NCI-H1105 (cell line): Measurements from ENCODE around the gene NR3C1.

ENCODE experiments used
- DNase-seq: peaks from one replicate; lab custom pipeline; 2025; lab: John Stamatoyannopoulos, UW

The NR3C1 gene

DNA sequence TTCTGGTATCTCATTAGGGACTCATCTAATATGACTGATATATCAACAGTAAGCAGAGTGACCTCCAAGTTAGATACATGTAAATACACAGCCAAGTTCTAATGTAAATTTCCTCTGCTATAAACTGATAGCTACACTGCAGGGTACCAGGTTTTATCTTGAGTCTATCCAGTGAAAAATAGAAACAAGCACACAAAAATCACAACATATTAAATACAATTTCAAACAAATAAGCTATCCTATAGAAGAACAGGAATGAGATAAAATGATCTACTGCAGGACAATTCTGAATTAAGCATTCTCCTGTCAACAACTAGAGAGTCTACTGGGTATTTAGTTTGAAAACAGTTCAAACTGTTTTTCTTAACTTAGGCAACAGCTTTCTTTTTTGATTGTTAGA is 42.7 kb downstream of the NR3C1 start:
- DNase-seq, result no peak

DNA sequence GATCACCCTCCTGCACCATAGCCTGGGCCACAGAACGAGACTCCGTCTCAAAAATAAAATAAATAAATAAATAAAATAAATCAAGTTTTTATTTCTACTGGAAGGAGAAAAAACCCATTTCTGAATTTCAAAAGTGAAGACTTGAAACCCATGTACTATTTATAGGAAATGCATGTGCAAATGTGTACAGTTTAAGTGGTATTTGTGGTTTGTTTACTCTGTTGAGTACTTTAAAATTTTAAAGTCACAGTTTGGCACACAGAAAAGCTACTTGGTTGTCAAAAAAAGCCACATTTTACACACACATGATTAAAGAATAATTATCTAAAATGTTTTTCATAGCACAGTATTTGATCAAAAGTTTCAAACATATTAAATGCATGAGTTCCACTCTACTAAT is 43.6 kb downstream of the NR3C1 start:
- DNase-seq, result no peak

DNA sequence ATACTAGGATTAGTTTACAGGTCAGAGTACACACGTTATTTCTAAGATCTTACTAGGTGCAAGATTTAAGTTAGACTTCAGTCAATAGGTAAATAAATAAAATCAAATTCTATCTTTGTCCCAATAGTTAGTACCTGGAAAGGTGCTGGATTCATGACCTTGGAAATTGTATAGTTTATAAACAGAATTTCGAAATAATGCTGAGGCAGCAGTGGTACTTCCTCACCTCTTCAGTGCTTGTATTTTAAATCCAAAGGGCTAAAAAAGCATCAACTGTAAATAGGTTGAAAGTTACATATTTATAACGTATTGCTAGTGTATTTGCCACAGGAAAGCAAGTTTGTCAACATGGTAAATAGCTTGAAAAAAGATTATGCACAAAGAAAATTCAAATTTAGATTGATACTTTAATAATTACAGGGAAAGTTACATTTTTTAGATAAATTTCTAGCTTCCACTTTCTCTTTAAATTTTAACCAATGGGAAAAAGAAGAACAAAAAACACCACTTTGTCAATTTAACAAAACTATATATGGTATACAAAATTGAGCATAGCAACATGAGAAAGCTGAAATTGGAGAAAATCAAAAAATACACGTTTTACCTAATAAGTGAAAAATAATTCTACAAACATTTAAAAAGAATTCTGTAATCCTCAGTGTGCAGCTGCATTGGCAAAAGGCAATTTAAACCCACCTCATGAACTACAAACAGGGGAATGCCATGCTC is 46.5 kb downstream of the NR3C1 start:
- no peak for DNase-seq

DNA sequence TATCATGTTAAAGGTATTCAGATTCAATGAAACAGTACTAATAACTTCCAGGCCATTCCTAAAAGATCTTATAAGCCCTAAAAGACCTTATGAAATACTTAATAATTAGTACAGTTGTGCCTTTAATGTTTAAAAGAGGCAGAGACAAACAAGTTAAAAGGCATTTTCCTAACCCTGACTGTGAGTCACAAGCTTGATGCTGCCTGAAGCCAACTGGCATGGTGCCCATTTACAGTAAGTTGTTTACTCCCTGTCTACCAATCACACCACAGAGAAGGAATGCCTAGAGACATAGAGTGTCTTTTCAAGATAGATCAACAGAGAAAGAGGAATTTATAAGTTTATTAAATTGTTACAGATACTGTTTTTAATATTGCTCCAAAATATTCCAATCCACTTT is 47.8 kb downstream of the NR3C1 start:
- peak; percentile 50 for DNase-seq

DNA sequence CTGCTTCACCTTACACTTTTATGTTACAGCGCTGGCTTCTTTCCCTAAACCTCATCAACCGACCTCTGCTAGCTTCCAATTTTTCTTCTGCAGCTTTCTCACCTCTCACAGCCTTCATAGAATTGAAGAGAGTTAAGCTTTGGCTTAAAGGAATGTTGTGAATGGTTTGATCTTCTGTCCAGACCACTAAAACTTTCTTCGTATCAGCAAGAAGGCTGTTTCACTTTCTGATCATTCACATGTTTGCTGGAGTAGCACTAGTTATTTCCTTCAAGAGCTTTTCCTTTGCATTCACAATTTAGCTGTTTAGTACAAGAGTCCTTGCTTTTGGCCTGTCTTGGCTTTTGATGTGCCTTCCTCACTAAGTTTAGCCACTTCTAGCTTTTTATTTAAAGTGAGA is 49.5 kb downstream of the NR3C1 start:
- DNase-seq, result no peak

DNA sequence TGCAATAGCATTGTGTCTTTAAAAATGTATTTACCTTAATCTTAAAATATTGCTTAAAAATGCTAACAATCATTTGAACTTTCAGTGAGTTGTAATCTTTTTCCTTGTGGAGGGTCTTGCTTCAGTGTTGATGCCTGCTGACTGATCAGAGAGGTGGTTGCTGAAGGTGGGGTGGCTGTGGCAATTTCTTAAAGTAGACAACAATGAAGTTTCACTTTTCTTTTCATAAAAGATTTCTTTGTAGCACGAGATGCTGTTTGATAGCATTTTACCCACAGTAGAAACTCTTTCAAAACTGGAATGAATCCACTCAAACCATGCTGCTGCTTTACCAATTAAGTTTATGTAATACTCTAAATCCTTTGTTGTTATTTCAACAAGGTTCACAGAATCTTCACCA is 50.8 kb downstream of the NR3C1 start:
- no peak for DNase-seq

DNA sequence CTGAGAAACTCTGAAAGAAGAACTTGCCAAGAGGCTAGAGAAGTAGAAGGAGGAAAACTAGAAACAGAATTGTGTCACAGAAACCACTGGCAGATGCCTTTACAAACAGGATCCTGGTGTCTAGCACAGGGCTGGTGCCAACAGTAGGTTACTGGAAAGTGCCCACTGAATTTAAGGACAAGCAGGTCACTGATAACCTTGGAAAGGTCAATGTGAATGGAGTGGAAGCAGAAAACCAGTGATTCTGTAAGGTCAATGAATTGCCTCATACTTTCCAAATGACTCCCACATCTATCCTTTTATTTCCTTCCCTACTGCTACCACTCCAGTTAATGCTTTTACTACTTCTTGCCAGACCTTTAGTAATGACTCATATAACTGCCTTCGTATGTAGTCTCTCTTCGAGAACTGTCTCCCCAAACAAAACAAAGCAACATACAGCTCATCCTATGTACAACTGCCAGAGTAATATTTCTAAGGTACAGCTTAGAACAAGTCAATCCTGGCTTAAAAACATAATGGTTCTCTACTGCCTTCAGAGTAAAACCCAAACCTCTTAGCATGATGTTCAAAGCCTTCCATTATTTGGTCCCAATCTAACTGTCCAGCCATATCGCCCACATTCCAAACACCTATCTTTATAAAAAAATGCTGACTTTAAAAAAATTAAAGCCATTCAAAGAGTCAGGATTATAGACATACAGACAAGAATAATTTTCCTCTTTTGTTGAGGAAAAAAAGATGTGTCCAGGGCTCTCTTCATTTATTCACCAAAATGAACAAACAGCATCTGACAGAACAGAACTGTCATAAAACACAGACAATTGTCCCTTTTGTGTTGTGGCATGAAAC is 52.5 kb downstream of the NR3C1 start:
- DNase-seq, result no peak

DNA sequence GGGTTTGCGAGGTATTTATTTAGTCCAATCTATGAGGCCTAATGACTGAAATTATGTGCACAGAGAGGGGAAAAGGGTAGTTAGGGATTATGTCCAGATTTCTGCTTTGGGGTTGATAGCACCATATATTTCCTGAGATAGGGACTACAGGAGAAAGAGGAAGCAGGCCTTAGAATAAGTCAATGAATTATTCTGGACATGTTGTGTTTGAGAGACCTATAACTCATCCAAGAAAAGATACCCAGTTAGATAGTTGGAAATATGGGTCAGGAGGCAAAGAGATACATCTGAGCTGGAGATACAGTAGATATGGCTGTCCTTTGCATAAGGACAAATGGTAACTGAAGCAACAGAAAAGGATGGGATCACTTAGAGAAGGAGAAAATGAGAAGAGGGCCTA is 53.1 kb downstream of the NR3C1 start:
- DNase-seq, result no peak

DNA sequence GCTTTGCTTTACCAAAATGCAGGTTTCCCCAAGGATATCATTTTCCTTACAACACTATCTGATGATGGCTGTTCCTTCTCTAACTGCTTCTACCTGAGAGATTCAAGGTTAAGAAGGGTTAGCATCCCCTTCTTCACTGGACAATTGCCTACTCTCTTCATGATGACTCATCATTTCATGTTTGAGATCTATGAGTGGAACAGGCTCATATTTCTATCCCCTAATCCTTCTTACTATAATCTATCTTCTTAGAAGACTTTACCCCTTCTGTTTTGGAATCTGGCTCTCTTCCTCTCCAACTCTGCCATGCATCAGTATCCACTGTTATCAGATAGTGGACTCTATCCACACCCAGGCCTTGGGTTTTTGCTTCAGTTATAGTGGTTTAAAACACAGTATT is 54.3 kb downstream of the NR3C1 start:
- no peak for DNase-seq

DNA sequence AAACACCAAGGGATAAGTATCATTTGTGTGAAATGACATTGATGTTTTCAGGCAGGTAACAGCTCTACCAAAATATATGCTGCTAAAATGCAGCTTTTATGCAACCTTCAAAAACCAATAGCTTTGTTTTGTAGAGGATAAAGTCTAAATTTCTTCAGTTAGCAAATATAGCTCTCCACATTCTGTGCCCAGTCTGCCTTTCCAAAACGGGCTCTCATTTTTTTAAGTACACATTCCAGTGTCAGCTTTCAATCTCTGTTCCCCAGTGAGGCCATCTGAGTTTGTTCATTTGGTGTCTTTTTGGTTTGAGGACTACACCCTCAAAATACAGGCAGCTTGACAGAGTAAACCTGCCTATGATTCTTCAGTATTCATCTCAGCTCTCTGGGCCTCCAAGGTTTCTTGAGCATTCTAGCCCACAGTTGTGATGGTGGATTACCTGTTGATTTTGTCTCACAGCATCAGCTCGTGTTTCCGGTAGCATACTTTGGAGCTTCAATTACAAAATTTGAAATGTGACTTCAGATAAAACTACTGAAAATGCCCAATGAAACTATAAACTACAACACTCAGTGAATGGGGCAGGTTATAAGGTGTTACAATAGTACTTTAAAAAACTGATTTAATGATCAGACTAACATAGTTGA is 55.7 kb downstream of the NR3C1 start:
- DNase-seq, result no peak

DNA sequence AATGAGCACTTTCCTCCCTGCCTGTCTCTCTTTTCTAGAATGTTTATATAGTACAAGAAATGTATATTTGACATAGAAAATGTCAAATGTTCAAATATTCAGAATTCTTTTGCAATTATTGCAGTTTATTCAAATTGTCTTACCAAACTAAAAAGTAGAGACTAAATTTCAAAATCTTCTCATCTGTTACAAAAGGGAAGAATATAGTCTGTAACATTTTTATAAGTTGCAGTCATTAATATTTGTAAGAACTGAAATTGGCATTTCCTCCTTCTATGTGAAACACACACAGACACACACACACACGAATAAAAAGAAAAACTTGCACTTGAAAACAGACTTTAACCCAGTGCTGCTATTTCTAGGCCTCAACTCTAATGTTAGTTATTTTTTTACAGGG is 56.4 kb downstream of the NR3C1 start:
- no peak for DNase-seq

DNA sequence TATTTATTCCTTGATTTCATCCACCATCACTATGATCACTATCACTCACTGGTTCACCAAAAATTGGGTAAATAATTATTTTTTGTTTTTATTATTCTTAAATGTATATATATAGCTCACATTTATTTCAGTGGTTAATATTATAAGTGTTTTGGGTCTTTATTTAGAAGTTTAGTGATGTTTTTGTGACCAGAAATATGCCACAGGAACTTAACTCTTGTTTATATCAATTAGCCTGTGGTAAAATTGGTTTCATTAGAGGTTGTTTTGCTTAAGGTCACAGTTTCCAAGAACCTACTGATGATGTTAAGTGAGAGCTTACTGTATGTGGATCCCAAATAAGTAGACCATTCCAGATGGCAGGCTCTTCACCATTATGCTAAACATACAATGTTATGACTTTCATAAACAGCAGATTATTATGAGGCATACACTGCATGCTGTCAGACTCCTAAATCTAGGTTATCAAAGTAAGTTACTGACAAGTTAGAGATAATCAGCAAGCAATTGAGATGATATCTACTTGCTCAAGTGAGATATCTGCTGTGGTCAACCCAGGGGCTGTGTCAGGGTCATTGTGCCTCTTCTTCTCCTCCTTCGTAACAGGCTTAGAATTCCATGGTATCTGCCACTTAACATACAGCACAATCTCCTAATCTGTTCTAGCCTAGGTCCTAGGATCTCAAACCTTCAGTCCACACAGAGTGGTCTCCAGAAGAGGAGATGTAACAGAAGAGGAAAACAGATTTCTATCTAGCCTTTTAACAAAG is 57.6 kb downstream of the NR3C1 start:
- DNase-seq, result no peak

DNA sequence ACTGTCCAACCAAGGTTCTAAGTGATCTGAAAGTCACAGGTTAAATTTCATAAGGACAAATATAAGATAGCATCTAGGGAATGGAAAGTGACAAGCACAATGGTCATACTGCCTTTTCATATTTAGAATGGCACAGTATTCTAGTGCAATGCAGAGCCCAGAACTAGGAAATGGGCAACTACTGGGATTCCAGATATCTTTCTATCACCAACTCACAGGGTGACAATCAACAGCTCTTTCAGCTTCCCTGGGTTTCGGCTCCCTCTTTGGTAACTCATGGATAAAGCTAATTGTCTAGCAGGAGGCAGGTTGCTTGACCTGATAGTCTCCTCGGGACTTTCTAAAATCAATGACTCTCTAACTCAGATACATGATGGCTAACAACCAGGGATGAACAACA is 60.4 kb downstream of the NR3C1 start:
- no peak for DNase-seq

DNA sequence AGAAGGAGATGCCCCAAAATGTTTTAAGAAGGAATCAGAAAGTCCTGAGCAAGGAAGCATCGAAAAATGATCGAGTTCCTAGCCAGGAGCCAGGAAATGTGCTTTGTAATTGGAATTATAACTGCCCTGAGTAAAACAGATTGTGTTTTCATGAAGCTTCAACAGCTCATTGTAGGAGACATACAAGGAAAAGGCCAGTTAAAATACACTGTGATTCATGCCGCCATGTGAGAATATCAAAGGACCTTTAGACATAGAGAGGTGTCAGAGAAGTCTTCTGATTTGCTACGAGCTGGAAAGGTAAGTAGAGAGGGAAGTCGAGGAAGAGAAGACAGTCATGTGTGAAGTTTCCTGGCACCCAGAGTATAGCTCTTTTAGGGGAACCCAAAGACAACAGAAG is 60.9 kb downstream of the NR3C1 start:
- no peak for DNase-seq

DNA sequence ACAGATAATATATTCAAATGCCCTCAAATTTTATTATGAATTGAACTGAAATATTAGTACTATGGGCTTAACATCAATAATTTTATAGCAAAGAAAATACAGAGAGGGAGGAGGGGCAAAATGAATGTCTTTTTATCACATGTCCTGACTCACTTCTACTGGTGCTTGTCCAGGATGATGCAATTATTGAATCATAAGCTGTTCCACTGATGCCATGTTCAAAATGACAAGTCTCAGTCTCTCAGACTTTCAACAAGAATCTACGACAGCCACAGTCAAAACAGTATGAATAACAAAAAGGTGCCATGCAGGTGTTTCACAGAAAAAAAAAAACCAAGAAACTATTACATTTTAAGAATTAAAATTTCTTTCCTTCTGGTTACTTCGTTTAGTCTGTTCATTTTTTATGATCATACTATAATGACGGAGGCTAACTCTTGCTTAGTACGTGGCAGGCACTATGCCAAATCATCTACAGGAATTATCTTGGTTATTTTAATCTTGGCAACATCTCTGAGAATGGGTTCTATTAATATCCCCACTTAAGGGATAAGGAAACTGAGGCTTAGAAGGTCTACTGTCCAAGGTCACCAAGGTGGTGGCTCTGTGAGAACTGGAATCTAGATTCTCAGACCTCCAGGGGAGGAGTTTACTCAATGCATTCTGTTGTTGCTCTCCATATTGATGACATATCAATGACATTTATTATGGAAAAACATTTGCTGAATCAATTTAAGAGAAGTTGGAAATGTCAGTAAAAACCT is 61.5 kb downstream of the NR3C1 start:
- DNase-seq, result no peak

DNA sequence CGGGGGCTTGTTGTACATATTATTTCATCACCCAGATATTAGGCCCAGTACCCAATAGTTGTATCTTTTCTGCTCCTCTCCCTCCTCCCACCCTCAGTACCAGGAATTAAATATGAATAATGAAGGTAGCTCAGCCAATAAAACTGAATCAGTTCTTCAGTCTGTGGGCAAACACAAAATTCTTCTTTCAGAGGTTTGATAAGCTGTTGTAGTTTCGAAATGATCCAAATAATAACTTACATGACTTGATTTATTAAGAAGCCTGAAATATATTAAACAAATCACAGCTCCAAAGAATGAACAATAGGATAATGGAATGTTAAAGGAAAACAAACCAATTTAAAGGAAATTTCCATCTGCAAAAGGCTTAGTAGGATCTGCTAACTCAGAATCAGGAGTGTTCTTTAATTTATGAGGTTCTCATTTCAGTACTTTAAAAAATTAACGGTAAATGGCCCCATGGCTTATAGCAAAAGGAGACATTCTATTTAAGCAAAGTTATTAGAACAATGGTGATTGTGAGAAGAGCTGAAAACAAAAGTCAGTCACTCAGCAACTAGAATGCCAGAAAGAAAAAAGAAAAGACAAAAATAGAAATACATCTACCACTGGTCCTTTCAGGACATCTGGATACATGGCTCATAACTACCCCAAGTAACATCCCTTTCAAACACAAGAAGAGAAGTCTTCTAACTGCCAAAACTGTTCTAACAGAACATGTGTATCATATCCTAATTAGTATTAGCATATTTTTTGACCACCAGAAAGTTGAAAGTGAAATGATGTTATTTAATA is 62.4 kb downstream of the NR3C1 start:
- no peak for DNase-seq

DNA sequence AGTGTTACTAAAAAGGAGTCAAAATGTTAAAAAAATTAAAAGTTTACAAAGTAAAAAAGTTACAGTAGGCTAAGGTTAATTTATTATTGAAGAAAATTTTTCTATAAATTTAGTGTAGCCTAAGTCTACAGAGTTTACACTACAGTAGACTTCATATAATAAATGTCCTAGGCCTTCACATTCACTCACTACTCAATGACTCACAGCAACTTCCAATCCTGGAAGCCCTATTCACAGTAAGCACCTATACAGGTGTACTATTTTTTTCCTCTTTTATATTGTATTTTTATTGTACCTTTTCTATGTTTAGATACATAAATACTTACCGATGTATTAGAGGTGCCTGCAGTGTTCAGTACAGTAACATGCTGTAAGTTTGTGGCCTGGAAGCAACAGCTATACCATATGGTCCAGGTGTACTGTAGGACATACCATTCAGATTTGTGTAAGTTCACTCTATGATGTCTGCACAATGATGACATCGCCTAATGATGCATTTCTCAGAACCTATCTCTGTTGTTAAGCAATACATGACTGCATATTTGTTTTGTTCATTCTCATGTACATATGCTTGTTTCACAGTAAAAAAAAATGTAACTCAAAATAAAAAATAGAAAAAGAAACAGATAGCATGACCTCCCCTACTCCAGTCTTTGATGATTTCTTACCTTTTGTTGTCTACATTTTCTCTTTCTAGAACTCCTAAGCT is 64.7 kb downstream of the NR3C1 start:
- DNase-seq, result no peak

DNA sequence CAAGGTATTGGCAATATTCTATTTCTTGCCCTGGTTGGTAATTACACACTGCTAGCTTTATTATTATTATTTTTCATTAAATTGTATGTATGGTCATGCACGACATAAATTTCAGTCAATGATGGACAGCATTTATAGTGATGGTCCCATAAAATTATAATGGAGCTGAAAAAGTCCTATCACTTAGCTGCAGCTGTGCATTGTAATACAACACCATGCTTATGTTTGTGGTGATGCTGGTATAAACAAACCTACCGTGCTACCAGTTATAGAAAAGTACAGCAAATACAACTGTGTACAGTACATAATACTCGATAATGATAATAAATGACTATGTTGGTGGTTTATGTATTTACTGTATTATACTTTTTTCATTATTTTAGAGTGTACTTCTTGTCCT is 65.5 kb downstream of the NR3C1 start:
- no peak for DNase-seq

DNA sequence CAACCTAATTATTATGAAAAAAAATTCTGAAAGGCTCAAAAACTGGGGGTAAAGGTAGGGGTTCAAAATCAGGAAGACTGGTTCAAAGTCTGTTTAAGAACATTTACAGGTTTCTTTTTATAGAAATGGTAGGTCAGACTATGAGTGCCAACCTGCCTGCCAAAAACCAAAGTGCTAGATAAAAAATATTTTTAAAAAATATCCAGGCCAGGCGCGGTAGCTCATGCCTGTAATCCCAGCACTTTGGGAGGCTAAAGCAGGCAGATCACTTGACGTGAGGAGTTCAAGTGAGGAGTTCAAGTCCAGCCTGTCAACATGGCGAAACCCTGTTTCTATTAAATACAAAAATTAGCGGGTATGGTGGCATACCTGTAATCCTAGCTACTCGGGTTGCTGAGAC is 67.0 kb downstream of the NR3C1 start:
- no peak for DNase-seq

DNA sequence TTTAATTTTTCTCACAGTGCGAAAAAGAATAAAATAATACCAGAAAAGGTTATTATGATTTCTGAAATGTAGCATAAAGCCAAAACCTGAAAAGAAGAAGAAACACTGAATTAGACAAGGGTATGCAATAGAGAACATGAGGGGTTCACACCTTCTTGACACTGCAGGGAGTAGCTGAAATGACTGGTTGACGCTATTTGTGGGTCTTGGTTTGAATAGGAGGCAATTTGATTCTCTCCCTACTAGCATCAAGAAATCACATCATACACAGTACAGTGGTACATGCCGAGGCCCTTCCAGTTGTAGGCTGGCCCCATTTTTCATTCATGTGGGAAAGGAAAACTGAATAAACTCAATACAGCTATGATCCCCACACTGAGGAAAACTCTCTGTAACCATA is 68.6 kb downstream of the NR3C1 start:
- DNase-seq, result no peak
